Lower lobe of right lung (tissue), 2 donors: ENCODE results near the gene SLC66A2. TPM values are rescaled to one million over a fixed set of nuclear protein-coding genes. Genes with fewer than 3 reads are reported as not detected.

Source experiments
- ATAC-seq, 2 donors: fragments of 200-7000 bp; cut with Tn5 transposase; one replicate each; pipeline ENCODE4 v1.9.1; 2020 to 2022; ENCODE audit warnings: mild to moderate bottlenecking in 2 of 2, moderate library complexity in 2 of 2
- DNase-seq: peaks from one replicate; pipeline ENCODE4 v3.0.0-alpha.2; 2020
- H3K27ac ChIP-seq: fragments of 200-600 bp; one replicate; pipeline ENCODE4 v1.8.0; 2022
- H3K27me3 ChIP-seq: fragments of 200-600 bp; one replicate; pipeline ENCODE4 v1.8.0; 2022; ENCODE audit warnings: low read depth
- H3K36me3 ChIP-seq: fragments of 200-600 bp; one replicate; pipeline ENCODE4 v1.8.0; 2022; ENCODE audit warnings: mild to moderate bottlenecking
- H3K4me1 ChIP-seq: fragments of 200-600 bp; one replicate; pipeline ENCODE4 v1.8.0; 2022
- H3K4me3 ChIP-seq: fragments of 200-600 bp; one replicate; pipeline ENCODE4 v1.8.0; 2022; ENCODE audit warnings: mild to moderate bottlenecking
- H3K9me3 ChIP-seq: fragments of 200-600 bp; one replicate; pipeline ENCODE4 v1.8.0; 2022
- intact Hi-C: fragments of 100-400 bp; cut with DNase I; formaldehyde crosslinking; loops from one replicate; pipeline ENCODE4 v1.11.0; 2022
- total RNA-seq: library from RNA; stranded (reverse); fragmentation: NEBNext Ultra II Directional; extraction: Animal tissue kit (Norgen Biotek cat#: 25700); gene quantifications from one replicate; pipeline ENCODE4 v1.2.1, GENCODE V29; 2021
- TF ChIP-seq, protein P1 (sequence below): fragments of 200-600 bp; IDR thresholded peaks from one replicate; pipeline ENCODE4 v1.8.0; 2022; ENCODE audit warnings: antibody characterized with exemption, mild to moderate bottlenecking
- donor health status: DM: no; HTN: yes; CAD: no; lungs with severe emphysema.

The SLC66A2 gene
- total RNA-seq, 1 donor from 2014 or later, result 54.2 TPM

DNA sequence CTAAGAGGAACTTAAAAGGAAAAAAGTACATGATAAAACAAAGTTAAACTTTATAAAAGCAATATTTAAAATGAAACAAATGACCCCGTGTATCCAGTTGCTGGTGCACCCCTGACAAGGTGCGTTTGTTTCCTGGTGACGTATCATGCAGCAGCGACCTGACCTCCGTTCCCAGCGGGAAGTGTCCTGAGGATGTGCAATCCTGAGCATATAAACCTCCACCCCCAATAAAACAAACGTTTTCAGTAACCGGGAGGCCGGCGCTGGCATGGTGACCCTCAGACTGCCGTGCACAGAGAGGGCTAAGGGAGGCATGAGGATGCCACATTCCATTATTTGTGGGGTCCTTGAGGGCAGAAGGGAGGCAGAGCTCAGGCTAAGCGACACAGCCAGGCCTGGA is 14.8 kb downstream of the SLC66A2 start:
- TF ChIP-seq, protein P1, sequence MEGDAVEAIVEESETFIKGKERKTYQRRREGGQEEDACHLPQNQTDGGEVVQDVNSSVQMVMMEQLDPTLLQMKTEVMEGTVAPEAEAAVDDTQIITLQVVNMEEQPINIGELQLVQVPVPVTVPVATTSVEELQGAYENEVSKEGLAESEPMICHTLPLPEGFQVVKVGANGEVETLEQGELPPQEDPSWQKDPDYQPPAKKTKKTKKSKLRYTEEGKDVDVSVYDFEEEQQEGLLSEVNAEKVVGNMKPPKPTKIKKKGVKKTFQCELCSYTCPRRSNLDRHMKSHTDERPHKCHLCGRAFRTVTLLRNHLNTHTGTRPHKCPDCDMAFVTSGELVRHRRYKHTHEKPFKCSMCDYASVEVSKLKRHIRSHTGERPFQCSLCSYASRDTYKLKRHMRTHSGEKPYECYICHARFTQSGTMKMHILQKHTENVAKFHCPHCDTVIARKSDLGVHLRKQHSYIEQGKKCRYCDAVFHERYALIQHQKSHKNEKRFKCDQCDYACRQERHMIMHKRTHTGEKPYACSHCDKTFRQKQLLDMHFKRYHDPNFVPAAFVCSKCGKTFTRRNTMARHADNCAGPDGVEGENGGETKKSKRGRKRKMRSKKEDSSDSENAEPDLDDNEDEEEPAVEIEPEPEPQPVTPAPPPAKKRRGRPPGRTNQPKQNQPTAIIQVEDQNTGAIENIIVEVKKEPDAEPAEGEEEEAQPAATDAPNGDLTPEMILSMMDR, result no peak
- H3K27ac ChIP-seq, result no peak overlapping the region
- no peaks in the 10 kb centered on the region for H3K27me3 ChIP-seq
- peaks cover 17% of the 10 kb centered on the region for H3K9me3 ChIP-seq
- ATAC-seq (no peak), DNase-seq (peak; percentile 34)
- no peak overlapping the region for H3K4me3 ChIP-seq
- H3K4me1 ChIP-seq, result peaks cover 9% of the 10 kb centered on the region
- intact Hi-C loops, result no loop called here
- H3K36me3 ChIP-seq, result peaks cover 42% of the 10 kb centered on the region

DNA sequence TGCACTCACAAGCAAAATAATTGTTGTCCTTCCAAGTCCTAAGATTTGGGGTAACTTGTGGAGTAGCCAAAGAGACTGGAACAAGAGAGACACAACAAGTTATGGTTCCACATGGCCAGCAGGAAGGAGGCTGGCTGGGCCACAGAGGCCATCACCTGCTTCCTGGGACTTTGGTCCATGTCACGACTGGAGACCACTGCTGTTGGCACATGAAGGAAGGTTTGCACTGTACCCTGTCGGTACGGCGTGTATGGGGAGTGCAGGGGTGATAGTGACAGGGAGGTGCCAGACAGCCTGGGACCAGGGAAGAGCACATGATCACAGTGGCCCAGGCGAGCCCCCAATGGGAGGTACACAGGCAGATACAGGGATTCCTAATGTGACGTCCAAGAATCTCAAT is 15.5 kb downstream of the SLC66A2 start:
- peaks cover 35% of the 10 kb centered on the region for H3K36me3 ChIP-seq
- DNase-seq (peak; percentile 13), ATAC-seq (no peak)
- H3K4me1 ChIP-seq, result peaks cover 9% of the 10 kb centered on the region
- H3K27me3 ChIP-seq, result no peaks in the 10 kb centered on the region
- no peak overlapping the region for H3K27ac ChIP-seq
- TF ChIP-seq, protein P1, result no peak
- intact Hi-C loops, result no loop called here
- peaks cover 22% of the 10 kb centered on the region for H3K9me3 ChIP-seq
- no peak overlapping the region for H3K4me3 ChIP-seq

DNA sequence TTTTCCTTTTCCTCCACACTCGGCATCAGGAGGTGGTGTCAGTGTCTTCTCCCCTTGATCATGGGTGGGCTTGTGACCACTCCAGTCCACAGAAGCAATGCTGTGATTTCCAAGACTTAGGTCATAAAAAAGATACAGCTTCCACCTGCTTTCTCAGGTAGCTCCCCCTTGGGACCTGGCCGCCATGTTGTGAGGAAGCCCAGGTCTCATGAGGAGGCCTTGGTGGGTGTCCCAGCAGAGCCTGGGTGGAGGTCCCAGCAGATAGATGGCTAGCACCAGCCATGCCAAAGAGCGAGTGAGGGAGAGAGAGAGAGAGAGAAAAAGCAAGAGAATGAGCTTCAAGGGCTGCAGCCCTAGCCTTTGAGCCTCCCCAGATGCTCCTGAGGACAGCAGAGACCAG is 16.0 kb downstream of the SLC66A2 start:
- peaks cover 30% of the 10 kb centered on the region for H3K36me3 ChIP-seq
- H3K9me3 ChIP-seq, result peaks cover 24% of the 10 kb centered on the region
- H3K4me1 ChIP-seq, result peaks cover 9% of the 10 kb centered on the region
- H3K27ac ChIP-seq, result no peak overlapping the region
- no peak overlapping the region for H3K4me3 ChIP-seq
- H3K27me3 ChIP-seq, result no peaks in the 10 kb centered on the region
- ATAC-seq (no peak), DNase-seq (peak; percentile 7)
- intact Hi-C loops, result no loop called here
- TF ChIP-seq, protein P1, result no peak

DNA sequence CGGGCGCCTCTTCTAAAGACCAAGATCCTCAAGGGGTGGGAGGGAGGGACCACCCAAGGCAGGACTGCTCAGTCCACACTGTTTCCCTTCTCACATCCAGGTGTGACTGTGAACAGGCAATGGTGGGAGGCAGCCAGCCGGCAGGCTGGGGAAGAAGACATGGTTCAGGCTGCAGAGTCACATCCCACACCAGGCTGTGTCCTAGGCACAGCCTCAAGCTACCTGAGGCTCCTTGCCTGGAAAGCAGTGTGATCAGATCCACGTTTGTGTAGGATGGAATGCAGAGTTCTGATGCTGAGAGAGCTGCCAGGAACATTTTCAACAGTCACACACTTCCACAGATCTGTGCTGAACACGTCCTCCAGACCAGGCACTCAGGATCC is 16.4 kb downstream of the SLC66A2 start:
- Histone ChIP-seq H3K9me3 (peaks cover 29% of the 10 kb centered on the region), H3K4me3 (no peak overlapping the region), H3K27me3 (no peaks in the 10 kb centered on the region), H3K4me1 (peaks cover 9% of the 10 kb centered on the region), H3K27ac (no peak overlapping the region), H3K36me3 (peaks cover 26% of the 10 kb centered on the region)
- DNase-seq (peak; percentile 4), ATAC-seq (no peak)
- intact Hi-C loops, result no loop called here
- TF ChIP-seq, protein P1, result no peak

DNA sequence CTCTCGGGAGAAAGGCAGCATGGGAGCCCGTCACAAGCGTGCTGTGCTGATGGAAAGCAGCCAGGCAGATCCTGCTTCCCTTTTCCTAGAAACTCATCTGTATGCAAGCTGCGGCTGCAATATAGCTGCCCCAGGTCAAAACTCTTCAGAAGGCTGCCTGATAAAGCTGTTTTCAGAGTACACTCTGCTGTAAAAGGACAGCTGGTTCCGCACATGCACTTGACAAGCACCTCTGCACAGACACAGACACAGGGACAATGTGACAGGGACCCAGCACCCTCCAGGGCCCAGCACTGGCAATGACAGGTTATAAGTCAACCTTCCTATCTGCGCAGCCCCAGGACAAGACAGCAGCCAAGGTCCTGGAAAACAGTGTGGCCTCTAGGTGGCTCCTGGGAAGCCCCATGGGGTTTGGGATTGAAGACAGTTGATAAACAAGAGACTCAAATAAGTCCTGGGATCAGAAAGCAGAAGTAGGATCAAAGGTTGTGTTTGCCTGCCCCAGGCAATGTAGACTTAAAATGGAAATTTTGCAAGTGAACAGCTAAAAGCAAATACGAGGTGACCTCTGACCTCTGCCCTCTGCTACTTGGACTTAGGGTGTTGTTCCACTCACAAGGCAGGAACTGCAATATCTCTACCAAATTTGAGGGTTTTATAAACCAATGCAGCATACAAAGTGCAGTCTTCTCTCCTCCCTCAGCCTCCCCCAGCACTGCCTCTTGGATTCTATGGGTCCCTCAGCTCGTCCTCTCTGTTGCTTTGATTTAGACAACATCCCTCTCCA is 16.9 kb downstream of the SLC66A2 start:
- peaks cover 34% of the 10 kb centered on the region for H3K9me3 ChIP-seq
- H3K36me3 ChIP-seq, result peaks cover 20% of the 10 kb centered on the region
- intact Hi-C loops, result no loop called here
- peak; percentile 48 for DNase-seq
- no peaks in the 10 kb centered on the region for H3K27me3 ChIP-seq
- TF ChIP-seq, protein P1, result no peak
- peak overlapping the region; percentile 16 for H3K27ac ChIP-seq
- H3K4me1 ChIP-seq, result peaks cover 9% of the 10 kb centered on the region
- ATAC-seq, result peak; percentile 54 to 58
- H3K4me3 ChIP-seq, result no peak overlapping the region
